COLO668 (cell line): ENCODE results near the gene ZNF419.

Experiments
- DNase-seq: peaks from one replicate; lab custom pipeline; 2025; ENCODE audit not compliant: unreplicated experiment; lab: John Stamatoyannopoulos, UW

The ZNF419 gene

GRCh38 chr19:57527136-57527881 is 39.8 kb downstream of the ZNF419 start, which contains the start of gene ZNF549:
TSS of gene ZNF549 (plus strand) at chr19:57527356. CDS start at chr19:57527574, 218 bp downstream.
- DNase-seq = peak; percentile 93

GRCh38 chr19:57537953-57538547 is 50.5 kb downstream of the ZNF419 start:
- DNase-seq = no peak
